Mesenchymal stem cell (in vitro differentiated cells and primary cell): Measurements from ENCODE around the gene NES.

Source experiments
- DNase-seq: peaks from one replicate; pipeline ENCODE4 v3.0.0-alpha.2; 2013
- H2AFZ ChIP-seq: one replicate; pipeline ENCODE4 v1.6.1; 2013; ENCODE audit warnings: low read depth, mild to moderate bottlenecking, control low read depth, inconsistent platforms, low read length, moderate library complexity
- H2AK5ac ChIP-seq: 2 replicates; pipeline ENCODE4 v1.6.1; 2013; ENCODE audit warnings: low read length, moderate library complexity, mild to moderate bottlenecking, inconsistent platforms; ENCODE audit not compliant: severe bottlenecking
- H2BK120ac ChIP-seq: one replicate; pipeline ENCODE4 v1.6.1; 2013; ENCODE audit warnings: low read depth, mild to moderate bottlenecking, inconsistent platforms, low read length, moderate library complexity
- H2BK12ac ChIP-seq, 2 experiments: one replicate each; pipeline ENCODE4 v1.6.1; 2013; ENCODE audit warnings: inconsistent platforms in 2 of 2, low read length in 2 of 2, mild to moderate bottlenecking in 2 of 2, moderate library complexity in 2 of 2, control low read depth in 1 of 2
- H2BK15ac ChIP-seq: one replicate; pipeline ENCODE4 v1.6.1; 2013; ENCODE audit warnings: mild to moderate bottlenecking, low read depth, inconsistent platforms; ENCODE audit not compliant: poor library complexity, severe bottlenecking
- H2BK5ac ChIP-seq: 2 replicates; pipeline ENCODE4 v1.6.1; 2013; ENCODE audit warnings: low read depth, mild to moderate bottlenecking, low read length, control low read depth, inconsistent platforms; ENCODE audit not compliant: poor library complexity, severe bottlenecking
- H3K14ac ChIP-seq, 2 experiments: one replicate each; pipeline ENCODE4 v1.6.1; 2013; ENCODE audit warnings: inconsistent platforms in 2 of 2, low read length in 2 of 2, control low read depth in 1 of 2, mild to moderate bottlenecking in 1 of 2, moderate library complexity in 1 of 2
- H3K18ac ChIP-seq, 2 experiments: one replicate each; pipeline ENCODE4 v1.6.1; 2013; ENCODE audit warnings: inconsistent platforms in 2 of 2, low read length in 2 of 2, control low read depth in 1 of 2, low read depth in 1 of 2, mild to moderate bottlenecking in 1 of 2
- H3K23ac ChIP-seq, 2 experiments: one replicate each; pipeline ENCODE4 v1.6.1; 2013; ENCODE audit warnings: inconsistent platforms in 2 of 2, low read length in 2 of 2, mild to moderate bottlenecking in 2 of 2, moderate library complexity in 2 of 2, control low read depth in 1 of 2
- H3K27ac ChIP-seq: 2 replicates; pipeline ENCODE4 v1.5.1; 2013; ENCODE audit warnings: mild to moderate bottlenecking, moderate library complexity, low read length, control low read depth, inconsistent platforms; ENCODE audit not compliant: poor library complexity, severe bottlenecking
- H3K27me3 ChIP-seq, 2 experiments: 2 replicates each; pipeline versions ENCODE4 v1.6.1 to v1.7.0; 2013; ENCODE audit warnings: low read length in 2 of 2, mild to moderate bottlenecking in 2 of 2, moderate library complexity in 2 of 2, control low read depth in 1 of 2, inconsistent platforms in 1 of 2; ENCODE audit not compliant: control insufficient read depth in 1 of 2, insufficient read depth in 1 of 2
- H3K36me3 ChIP-seq, 2 experiments: 2 replicates each; pipeline versions ENCODE4 v1.6.1 to v1.7.0; 2013; ENCODE audit warnings: low read length in 2 of 2, control low read depth in 1 of 2, inconsistent platforms in 1 of 2, low read depth in 1 of 2, mild to moderate bottlenecking in 1 of 2; ENCODE audit not compliant: insufficient read depth in 2 of 2, control insufficient read depth in 1 of 2
- H3K4ac ChIP-seq, 2 experiments: one replicate each; pipeline ENCODE4 v1.6.1; 2013; ENCODE audit warnings: inconsistent platforms in 2 of 2, low read length in 2 of 2, mild to moderate bottlenecking in 2 of 2, moderate library complexity in 2 of 2, control low read depth in 1 of 2, low read depth in 1 of 2
- H3K4me1 ChIP-seq: 2 replicates; pipeline ENCODE4 v1.6.1; 2013; ENCODE audit warnings: low read depth, low read length, control low read depth; ENCODE audit not compliant: control insufficient read depth, insufficient read depth
- H3K4me2 ChIP-seq: 2 replicates; pipeline ENCODE4 v1.6.1; 2013; ENCODE audit warnings: low read length, mild to moderate bottlenecking, inconsistent platforms; ENCODE audit not compliant: poor library complexity, severe bottlenecking
- H3K4me3 ChIP-seq, 2 experiments: 2 replicates each; pipeline versions ENCODE4 v1.5.1 to v1.7.0; 2013; ENCODE audit warnings: low read length in 2 of 2, mild to moderate bottlenecking in 2 of 2, control low read depth in 1 of 2, low read depth in 1 of 2; ENCODE audit not compliant: insufficient read depth in 1 of 2
- H3K79me1 ChIP-seq: replicated peaks from 2 replicates; pipeline ENCODE4 v1.6.1; 2013; ENCODE audit warnings: mild to moderate bottlenecking, control low read depth, low read length, inconsistent platforms; ENCODE audit not compliant: poor library complexity, severe bottlenecking
- H3K9ac ChIP-seq: 2 replicates; pipeline ENCODE4 v1.7.0; 2013; ENCODE audit warnings: mild to moderate bottlenecking, low read length, moderate library complexity
- H3K9me3 ChIP-seq: 2 replicates; pipeline ENCODE4 v1.7.0; 2013; ENCODE audit warnings: mild to moderate bottlenecking, low read length; ENCODE audit not compliant: control insufficient read depth
- H4K8ac ChIP-seq: one replicate; pipeline ENCODE4 v1.6.1; 2013; ENCODE audit warnings: inconsistent platforms, mild to moderate bottlenecking, low read length, moderate library complexity
- H4K91ac ChIP-seq: one replicate; pipeline ENCODE4 v1.6.1; 2013; ENCODE audit warnings: mild to moderate bottlenecking, low read length, inconsistent platforms
- WGBS: methylation state at CpG from one replicate; pipeline ENCODE4 v1.1.7; 2013; ENCODE audit warnings: mixed read lengths; 5-methylcytosine and 5-hydroxymethylcytosine counted together

Gene NES

GRCh38 chr1:156666862-156667609, 10.2 kb downstream of the NES start:
- Histone ChIP-seq H3K4ac (peak overlapping the region; percentile 62 to 84), H2BK12ac (peak overlapping the region; percentile 95 to 96), H3K14ac (peak overlapping the region in 1 of 2 experiments; percentile 62), H2AFZ (no peak overlapping the region), H3K27ac (no peak overlapping the region), H3K23ac (no peak overlapping the region), H3K9me3 (no peaks in the 10 kb centered on the region), H2BK120ac (peak overlapping the region; percentile 81), H4K91ac (peak overlapping the region; percentile 77), H3K27me3 (no peaks in the 10 kb centered on the region), H3K4me3 (no peak overlapping the region), H2BK15ac (peak overlapping the region; percentile 90), H3K4me2 (no peak overlapping the region), H3K9ac (peak overlapping the region; percentile 67), H3K4me1 (peaks cover 46% of the 10 kb centered on the region), H4K8ac (peak overlapping the region; percentile 21), H3K79me1 (no peaks in the 10 kb centered on the region), H3K36me3 (peaks cover 12 to 25% of the 10 kb centered on the region in 2 experiments), H2AK5ac (peak overlapping the region; percentile 3), H3K18ac (peak overlapping the region; percentile 65 to 79), H2BK5ac (no peak overlapping the region)
- 87% methylated on average over 8 of the region's 9 CpGs for WGBS
- DNase-seq, result no peak

GRCh38 chr1:156665539-156665938, 11.7 kb downstream of the NES start:
- Histone ChIP-seq H2AK5ac (peak overlapping the region; percentile 95), H2AFZ (no peak overlapping the region), H3K79me1 (no peaks in the 10 kb centered on the region), H3K9ac (no peak overlapping the region), H2BK15ac (peak overlapping the region; percentile 96), H2BK120ac (peak overlapping the region; percentile 80), H3K4me3 (no peak overlapping the region), H3K27ac (no peak overlapping the region), H3K4me1 (peaks cover 53% of the 10 kb centered on the region), H2BK5ac (no peak overlapping the region), H3K27me3 (no peaks in the 10 kb centered on the region), H3K18ac (peak overlapping the region; percentile 84 to 86), H2BK12ac (peak overlapping the region; percentile 82 to 98), H4K91ac (peak overlapping the region; percentile 87), H3K4ac (peak overlapping the region; percentile 67 to 84), H3K23ac (no peak overlapping the region), H3K14ac (peak overlapping the region in 1 of 2 experiments; percentile 66), H3K9me3 (no peaks in the 10 kb centered on the region), H3K36me3 (peaks cover 0 to 18% of the 10 kb centered on the region in 2 experiments), H3K4me2 (no peak overlapping the region), H4K8ac (peak overlapping the region; percentile 73)
- 49% methylated on average over 3 of the region's 3 CpGs for WGBS
- no peak for DNase-seq

DNA sequence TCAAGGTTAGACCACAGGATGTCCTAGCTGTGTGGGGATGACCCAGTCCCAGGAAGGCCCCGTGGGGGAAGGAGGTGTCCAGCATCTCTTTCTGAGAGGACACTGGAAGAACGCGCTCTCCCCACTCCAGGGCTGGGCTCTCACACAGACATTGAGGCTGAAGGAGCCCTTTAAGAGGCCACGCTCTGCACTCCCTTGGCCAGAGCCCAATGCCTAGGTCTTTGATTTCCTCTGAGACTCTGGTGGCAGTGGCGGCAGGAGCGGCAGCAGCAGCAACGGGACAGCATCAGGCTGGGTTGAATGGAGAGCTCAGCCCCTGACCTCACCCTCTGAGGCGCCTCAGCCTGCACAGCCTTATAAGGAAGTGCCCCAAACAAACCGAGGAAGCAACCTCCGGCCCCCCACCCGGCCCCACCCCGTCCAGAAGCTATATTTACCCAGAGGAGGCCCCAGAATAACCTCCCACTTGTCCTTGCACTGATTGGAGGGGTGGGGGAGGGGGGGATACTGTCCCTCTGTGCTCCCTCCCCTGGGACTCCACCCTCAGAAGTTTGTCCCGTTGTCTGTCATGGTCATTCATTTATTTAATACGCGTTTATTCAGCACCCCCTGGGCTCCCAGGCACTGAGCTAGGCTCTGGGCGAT, 12.3 kb downstream of the NES start:
- peak overlapping the region; percentile 91 for H4K91ac ChIP-seq
- DNase-seq, result peak; percentile 64
- H3K9ac ChIP-seq, result peak overlapping the region; percentile 7
- H3K4me2 ChIP-seq, result peak overlapping the region; percentile 15
- H3K18ac ChIP-seq, result peak overlapping the region; percentile 84 to 92
- H2AK5ac ChIP-seq, result peak overlapping the region; percentile 95
- H2BK5ac ChIP-seq, result no peak overlapping the region
- H3K36me3 ChIP-seq, result peaks cover 0 to 11% of the 10 kb centered on the region in 2 experiments
- WGBS, result 20% methylated on average over 12 of the region's 16 CpGs
- H3K27me3 ChIP-seq, result no peaks in the 10 kb centered on the region
- peak overlapping the region in 1 of 2 experiments; percentile 46 for H3K23ac ChIP-seq
- H3K79me1 ChIP-seq, result no peaks in the 10 kb centered on the region
- H4K8ac ChIP-seq, result peak overlapping the region; percentile 90
- no peak overlapping the region for H2AFZ ChIP-seq
- peak overlapping the region; percentile 80 for H2BK120ac ChIP-seq
- H3K27ac ChIP-seq, result peak overlapping the region; percentile 11
- H3K14ac ChIP-seq, result peak overlapping the region in 1 of 2 experiments; percentile 87
- H3K4ac ChIP-seq, result peak overlapping the region; percentile 86 to 95
- no peak overlapping the region for H3K4me3 ChIP-seq
- no peaks in the 10 kb centered on the region for H3K9me3 ChIP-seq
- peak overlapping the region; percentile 82 to 98 for H2BK12ac ChIP-seq
- H2BK15ac ChIP-seq, result peak overlapping the region; percentile 96
- peaks cover 57% of the 10 kb centered on the region for H3K4me1 ChIP-seq
